Aorta (tissue), 5 donors: ENCODE results near the gene TMOD4. TPM values are rescaled to one million over a fixed set of nuclear protein-coding genes. Genes with fewer than 3 reads are reported as not detected.
"Not testable (repeated sequence)": the region's sequence is repeated elsewhere in the genome, so short reads cannot be mapped to it uniquely, and the experiment has no call there.

Experiments
- ATAC-seq: fragments of 200-7000 bp; cut with Tn5 transposase; one replicate; pipeline ENCODE4 v1.9.1; 2022; ENCODE audit warnings: moderate library complexity; ENCODE audit not compliant: low FRiP score
- DNase-seq, 2 donors: peaks; one replicate each; pipeline ENCODE4 v3.0.0-alpha.2; 2020
- H3K27ac ChIP-seq, 2 donors: one replicate each; pipeline ENCODE4 v1.5.1; 2013; ENCODE audit warnings: low read length in 2 of 2, mild to moderate bottlenecking in 2 of 2, moderate library complexity in 2 of 2, control low read depth in 1 of 2, inconsistent platforms in 1 of 2, low read depth in 1 of 2
- H3K27me3 ChIP-seq, 2 donors: one replicate each; pipeline ENCODE4 v1.6.1; 2013; ENCODE audit warnings: control low read depth in 1 of 2, low read length in 1 of 2, mild to moderate bottlenecking in 1 of 2, moderate library complexity in 1 of 2; ENCODE audit not compliant: insufficient read depth in 2 of 2, control insufficient read depth in 1 of 2
- H3K36me3 ChIP-seq, 2 donors: one replicate each; pipeline ENCODE4 v1.6.1; 2013; ENCODE audit warnings: control low read depth in 1 of 2, low read length in 1 of 2, mild to moderate bottlenecking in 1 of 2; ENCODE audit not compliant: insufficient read depth in 2 of 2, control insufficient read depth in 1 of 2
- H3K4me1 ChIP-seq, 2 donors: one replicate each; pipeline ENCODE4 v1.6.1; 2013; ENCODE audit warnings: low read length in 2 of 2, control low read depth in 1 of 2, mild to moderate bottlenecking in 1 of 2, moderate library complexity in 1 of 2; ENCODE audit not compliant: insufficient read depth in 2 of 2, control insufficient read depth in 1 of 2
- H3K4me3 ChIP-seq, 2 donors: one replicate each; pipeline ENCODE4 v1.5.1; 2013; ENCODE audit warnings: low read length in 2 of 2, control low read depth in 1 of 2, mild to moderate bottlenecking in 1 of 2
- H3K9me3 ChIP-seq: one replicate; pipeline ENCODE4 v1.6.1; 2013; ENCODE audit warnings: mild to moderate bottlenecking, low read length; ENCODE audit not compliant: control insufficient read depth
- WGBS, 2 donors: extraction: QIAGEN DNeasy Blood & Tissue Kit; methylation state at CpG; one replicate each; pipeline ENCODE4 v1.1.7; 2013; 5-methylcytosine and 5-hydroxymethylcytosine counted together
- intact Hi-C, 2 donors: fragments of 100-400 bp; cut with DNase I; formaldehyde crosslinking; loops; one replicate each; pipeline versions ENCODE4 v1.14.2 to v1.15.0; 2022
- polyA plus RNA-seq, 2 donors: library from polyadenylated mRNA; stranded (reverse); fragments of 200-250 nt; gene quantifications; one replicate each; pipeline ENCODE4 v1.2.3, GENCODE V29; 2013
- total RNA-seq, 2 donors: library from RNA; stranded (reverse); fragmentation: NEBNext Ultra II Directional; extraction: Animal tissue kit (Norgen Biotek cat#: 25700); gene quantifications; one replicate each; pipeline ENCODE4 v1.2.1, GENCODE V29; 2021
- donor health status: healthy with polysubstance abuse.
- donor health status: Bipolar disorder and iron deficiency.
- donor health status: DM: no; HTN: no; CAD: no.
- donor health status: DM: no; HTN: no; CAD: no.
- donor health status: DM: yes; HTN: yes; CAD: no.

The TMOD4 gene
- total and polyA plus RNA-seq, 4 donors, result 0.69 to 0.78 TPM; not detected in 2

DNA sequence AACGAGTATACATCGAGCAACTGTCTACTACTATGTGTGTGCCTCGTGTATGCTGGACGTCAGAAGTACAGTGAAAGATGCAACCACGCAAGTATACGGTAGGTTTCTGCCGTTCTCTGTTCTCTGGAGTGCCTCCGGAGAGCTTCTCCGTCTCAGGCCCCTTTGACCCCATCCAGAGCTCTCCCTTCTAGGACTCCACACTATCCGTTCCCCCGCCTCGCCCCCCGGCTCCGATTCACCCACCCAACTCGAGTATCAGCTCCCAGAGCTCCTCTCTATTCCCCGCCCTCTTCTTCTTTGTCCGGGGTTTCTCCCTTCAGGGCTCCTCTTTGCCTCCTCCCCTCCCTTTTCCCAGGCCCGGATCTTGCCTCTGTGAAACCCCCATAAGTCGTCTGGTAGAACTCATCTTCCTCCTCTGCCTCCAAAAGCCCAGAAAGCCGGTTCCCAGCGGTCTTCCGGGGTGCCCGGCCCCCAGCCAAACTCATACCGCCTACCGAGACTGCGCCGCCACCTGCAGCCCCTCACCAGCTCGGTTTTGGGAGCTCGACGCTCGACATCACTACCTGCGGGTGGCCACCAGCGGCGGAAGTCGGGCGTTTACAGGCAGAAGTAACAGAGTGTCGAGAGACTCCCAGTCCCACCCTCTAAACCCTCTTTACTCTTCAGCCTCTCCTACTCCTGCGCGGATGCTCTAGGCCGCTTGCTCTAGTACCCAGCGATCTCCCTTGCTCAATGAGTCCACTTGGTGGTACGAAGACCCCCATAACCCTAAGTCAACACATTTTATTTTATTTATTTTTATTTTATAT, 14.1 kb upstream of the TMOD4 start, which contains the start of gene VPS72:
Gene VPS72 (minus strand): TSS at position 561 of the 809 bp plus-strand sequence. CDS start 76 bp downstream, at position 485.
- Histone ChIP-seq H3K4me3 (peak within 1 kb of the TSS; percentile 50 to 70), H3K9me3 (no peaks in the 10 kb centered on the region), H3K27me3 (no peaks in the 10 kb centered on the region), H3K36me3 (no peaks in the 10 kb centered on the region), H3K27ac (peak within 1 kb of the TSS in 1 of 2 donors; percentile 55), H3K4me1 (no peaks in the 10 kb centered on the region)
- intact Hi-C loops, result loop anchor here in 1 of 2 donors (10.0 kb wide), 1 partner anchor 155 kb away; the partner anchor contains the start of gene RFX5
- peak; percentile 96 for ATAC-seq
- peak; percentile 90 to 94 for DNase-seq
- 0% methylated on average over 42 of the region's 42 CpGs for WGBS, 2 donors

DNA sequence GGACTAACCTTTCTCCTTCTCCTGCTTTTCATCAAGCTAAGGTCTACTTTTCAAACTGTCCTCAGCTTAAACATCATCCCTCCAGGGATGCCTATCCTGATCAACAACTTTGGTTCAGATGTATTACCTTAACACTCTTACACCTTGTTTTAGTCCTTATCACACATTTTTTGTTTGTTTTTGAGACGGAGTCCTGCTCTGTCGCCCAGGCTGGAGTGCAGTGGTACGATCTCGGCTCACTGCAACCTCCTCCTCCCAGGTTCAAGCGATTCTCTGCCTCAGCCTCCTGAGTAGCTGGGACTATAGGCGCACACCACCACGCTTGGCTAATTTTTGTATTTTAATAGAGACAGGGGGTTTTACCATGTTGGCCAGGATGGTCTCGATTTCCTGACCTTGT, 12.9 kb upstream of the TMOD4 start:
- H3K27me3 ChIP-seq, H3K36me3 ChIP-seq, H3K4me3 ChIP-seq, ATAC-seq, H3K9me3 ChIP-seq, H3K4me1 ChIP-seq, H3K27ac ChIP-seq, intact Hi-C loops: not testable (repeated sequence)
- WGBS, 2 donors, result 75 to 77% methylated on average over 8 of the region's 8 CpGs
- peak in 1 of 2 donors; percentile 20 for DNase-seq

DNA sequence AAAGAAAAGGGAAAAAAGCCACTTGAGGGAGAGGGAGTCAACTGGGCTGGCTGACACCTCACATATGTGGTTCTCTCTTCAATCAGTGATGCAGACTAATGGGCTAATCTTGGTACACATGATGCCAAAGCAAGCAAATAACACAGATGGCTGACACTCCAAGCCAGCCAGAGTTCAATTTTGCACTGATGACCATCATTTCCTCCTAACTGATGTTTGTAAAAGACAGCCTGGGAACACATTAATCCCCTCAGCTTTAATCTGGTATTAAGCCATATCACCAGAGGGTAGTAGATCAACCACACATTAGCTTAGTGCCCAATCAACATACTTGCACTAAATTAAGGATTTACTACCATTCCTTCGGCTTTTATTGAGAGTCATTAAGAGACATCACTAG, 11.4 kb upstream of the TMOD4 start:
- WGBS, 2 donors, result 78 to 91% methylated on average over 1 of the region's 1 CpG
- Histone ChIP-seq H3K27ac (no peak overlapping the region), H3K9me3 (no peaks in the 10 kb centered on the region), H3K36me3 (peaks cover 0 to 8% of the 10 kb centered on the region in 2 donors), H3K4me3 (no peak overlapping the region), H3K4me1 (no peaks in the 10 kb centered on the region), H3K27me3 (no peaks in the 10 kb centered on the region)
- intact Hi-C loops, result no loop called here
- ATAC-seq (no peak), DNase-seq (no peak)

DNA sequence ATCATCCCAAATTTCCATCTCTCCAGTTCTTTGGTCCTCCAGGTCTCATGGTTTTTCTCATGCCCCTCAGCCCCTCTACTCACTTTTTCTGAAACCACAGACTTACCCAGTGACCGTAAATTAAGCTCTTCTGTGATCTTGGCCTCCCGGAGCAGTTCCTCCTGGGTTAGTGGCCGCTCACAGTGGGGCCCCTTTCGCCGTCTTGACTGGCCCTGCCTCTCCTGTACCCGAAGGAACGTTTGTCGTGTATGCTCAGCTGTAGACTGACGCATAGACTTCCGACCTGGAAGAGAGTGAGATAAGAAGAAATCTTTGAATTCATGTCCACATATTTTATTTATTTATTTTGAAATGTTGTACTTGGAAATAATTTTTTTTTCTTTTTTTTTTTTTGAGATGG, 8.4 kb upstream of the TMOD4 start:
- Histone ChIP-seq H3K9me3 (no peaks in the 10 kb centered on the region), H3K4me3 (no peak overlapping the region), H3K36me3 (peaks cover 7 to 16% of the 10 kb centered on the region in 2 donors), H3K4me1 (no peaks in the 10 kb centered on the region), H3K27me3 (no peaks in the 10 kb centered on the region), H3K27ac (no peak overlapping the region)
- WGBS, 2 donors, result 90% methylated on average over 10 of the region's 10 CpGs
- intact Hi-C loops, result no loop called here
- ATAC-seq (no peak), DNase-seq (peak in 1 of 2 donors; percentile 59)

DNA sequence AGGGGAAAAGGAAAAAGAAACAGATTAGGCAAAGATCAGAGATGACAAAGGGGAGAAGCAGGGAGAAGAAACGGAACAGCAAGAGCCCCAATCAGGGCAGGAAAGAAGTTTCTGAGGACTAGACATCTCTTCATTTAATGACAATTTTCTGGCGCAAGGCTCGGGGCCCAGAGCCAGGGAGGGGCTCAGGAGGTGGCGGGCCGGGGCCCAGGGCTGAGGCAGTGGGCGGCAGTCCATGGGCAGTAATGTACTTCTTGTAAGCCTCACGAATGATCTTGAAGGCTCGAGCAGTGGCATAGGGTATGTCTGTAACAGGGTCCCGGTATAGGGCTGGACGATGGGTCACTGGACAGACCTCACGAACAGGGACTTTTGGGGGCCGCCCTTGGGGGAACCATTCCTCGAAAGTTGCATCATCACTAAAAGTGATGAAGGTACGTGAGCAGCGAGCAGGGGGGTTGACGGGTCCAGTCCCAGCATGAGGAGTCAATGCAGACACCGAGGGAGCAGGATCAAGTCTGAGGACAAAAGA, 799 bp upstream of the TMOD4 start:
- no peak for ATAC-seq
- DNase-seq, result peak in 1 of 2 donors; percentile 60
- Histone ChIP-seq H3K27me3 (no peaks in the 10 kb centered on the region), H3K36me3 (peaks cover 12% of the 10 kb centered on the region in 2 donors), H3K27ac (no peak overlapping the region), H3K4me3 (no peak overlapping the region), H3K4me1 (no peaks in the 10 kb centered on the region), H3K9me3 (no peaks in the 10 kb centered on the region)
- WGBS, 2 donors, result 89 to 92% methylated on average over 17 of the region's 17 CpGs
- intact Hi-C loops, result no loop called here

DNA sequence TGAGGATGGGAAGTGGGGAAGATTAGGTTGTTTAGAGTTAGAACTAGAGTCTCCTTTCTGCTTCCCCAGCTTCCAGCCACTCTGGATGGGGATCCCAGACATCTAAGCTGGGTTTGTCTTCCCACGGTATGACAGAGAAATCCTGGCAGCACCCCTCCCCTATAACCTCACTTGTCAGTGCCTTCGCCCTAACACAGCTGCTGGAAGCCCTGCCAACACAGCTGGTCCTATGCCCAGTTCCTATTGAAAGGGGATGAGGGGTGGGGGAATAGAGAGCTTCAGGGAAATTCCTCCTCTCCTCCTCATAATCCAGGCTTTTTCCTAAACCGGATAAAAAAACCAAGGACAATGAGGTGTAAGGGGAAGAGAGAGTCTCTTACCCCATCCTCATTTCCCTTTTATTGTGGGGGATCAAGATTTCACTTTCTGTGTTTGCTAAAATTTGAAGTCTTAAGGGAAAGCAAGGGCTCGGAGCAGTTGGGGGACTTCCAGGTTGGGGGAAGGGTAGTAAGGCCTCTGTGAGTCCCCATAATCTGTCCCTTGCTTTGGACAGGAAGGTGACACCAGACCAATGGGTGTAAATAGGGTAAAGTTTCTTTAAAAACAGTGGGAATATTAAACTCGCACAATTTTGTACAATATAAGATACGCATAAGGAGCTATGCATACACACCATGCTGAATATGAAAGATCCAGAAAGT, 590 bp downstream of the TMOD4 start:
- Histone ChIP-seq H3K27me3 (no peaks in the 10 kb centered on the region), H3K4me3 (no peak overlapping the region), H3K4me1 (no peaks in the 10 kb centered on the region), H3K36me3 (peaks cover 4 to 8% of the 10 kb centered on the region in 2 donors), H3K9me3 (no peaks in the 10 kb centered on the region), H3K27ac (no peak overlapping the region)
- ATAC-seq (no peak), DNase-seq (peak in 1 of 2 donors; percentile 31)
- intact Hi-C loops, result no loop called here
- 40 to 46% methylated on average over 6 of the region's 6 CpGs for WGBS, 2 donors

DNA sequence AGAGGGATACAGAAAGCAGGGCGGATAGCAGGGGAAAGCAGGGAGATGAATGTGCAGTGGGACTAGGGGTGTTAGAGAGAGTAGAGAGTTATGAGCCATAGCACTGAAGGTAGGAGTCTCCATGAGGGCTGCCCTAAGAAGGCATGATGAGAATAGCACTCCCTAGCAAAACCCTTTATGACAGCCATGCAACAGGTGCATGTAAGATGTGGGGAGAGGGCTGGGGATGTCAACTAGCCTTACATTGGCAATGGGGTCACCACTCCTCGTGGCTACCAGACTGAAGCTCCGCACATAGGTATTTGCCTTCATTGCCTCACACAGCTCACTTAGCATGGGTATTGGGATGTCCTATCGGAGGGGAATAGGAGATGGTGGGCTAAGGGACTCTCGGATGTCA, 4.6 kb downstream of the TMOD4 start:
- H3K36me3 ChIP-seq, result no peaks in the 10 kb centered on the region
- no peaks in the 10 kb centered on the region for H3K4me1 ChIP-seq

DNA sequence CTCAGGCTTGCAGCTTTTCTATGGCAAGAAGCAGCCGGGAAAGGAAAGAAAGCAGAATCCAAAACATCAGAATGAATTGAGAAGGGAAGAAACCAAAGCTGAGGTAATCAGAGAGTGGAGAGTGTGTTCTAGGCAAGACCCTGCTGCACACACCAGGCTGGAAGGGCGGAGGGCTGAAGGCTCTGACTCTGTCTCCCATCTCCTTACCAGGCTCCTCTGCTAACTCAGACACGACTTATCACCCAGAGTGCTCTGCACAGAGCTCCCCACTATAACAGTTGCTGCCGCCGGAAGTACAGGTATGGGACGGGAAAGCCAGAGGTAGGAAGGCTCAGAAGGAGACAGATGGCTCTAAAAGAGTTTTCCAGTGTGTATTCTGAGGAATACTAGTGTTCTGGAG, 8.7 kb downstream of the TMOD4 start:
- H3K9me3 ChIP-seq, result no peaks in the 10 kb centered on the region
- no peak for ATAC-seq
- H3K4me1 ChIP-seq, result no peaks in the 10 kb centered on the region
- no peak overlapping the region for H3K27ac ChIP-seq
- intact Hi-C loops, result no loop called here
- peak in 1 of 2 donors; percentile 33 for DNase-seq
- H3K27me3 ChIP-seq, result no peaks in the 10 kb centered on the region
- no peaks in the 10 kb centered on the region for H3K36me3 ChIP-seq
- no peak overlapping the region for H3K4me3 ChIP-seq
- 85 to 86% methylated on average over 6 of the region's 6 CpGs for WGBS, 2 donors

More for the DNA sequence above, 4.6 kb downstream of the TMOD4 start:
- 80 to 86% methylated on average over 5 of the region's 5 CpGs for WGBS, 2 donors
- Histone ChIP-seq H3K9me3 (no peaks in the 10 kb centered on the region), H3K27ac (no peak overlapping the region), H3K4me3 (no peak overlapping the region), H3K27me3 (no peaks in the 10 kb centered on the region)
- intact Hi-C loops, result no loop called here
- DNase-seq (no peak), ATAC-seq (no peak)
